ENCODE results near the gene SLCO6A1.

Gene SLCO6A1

DNA sequence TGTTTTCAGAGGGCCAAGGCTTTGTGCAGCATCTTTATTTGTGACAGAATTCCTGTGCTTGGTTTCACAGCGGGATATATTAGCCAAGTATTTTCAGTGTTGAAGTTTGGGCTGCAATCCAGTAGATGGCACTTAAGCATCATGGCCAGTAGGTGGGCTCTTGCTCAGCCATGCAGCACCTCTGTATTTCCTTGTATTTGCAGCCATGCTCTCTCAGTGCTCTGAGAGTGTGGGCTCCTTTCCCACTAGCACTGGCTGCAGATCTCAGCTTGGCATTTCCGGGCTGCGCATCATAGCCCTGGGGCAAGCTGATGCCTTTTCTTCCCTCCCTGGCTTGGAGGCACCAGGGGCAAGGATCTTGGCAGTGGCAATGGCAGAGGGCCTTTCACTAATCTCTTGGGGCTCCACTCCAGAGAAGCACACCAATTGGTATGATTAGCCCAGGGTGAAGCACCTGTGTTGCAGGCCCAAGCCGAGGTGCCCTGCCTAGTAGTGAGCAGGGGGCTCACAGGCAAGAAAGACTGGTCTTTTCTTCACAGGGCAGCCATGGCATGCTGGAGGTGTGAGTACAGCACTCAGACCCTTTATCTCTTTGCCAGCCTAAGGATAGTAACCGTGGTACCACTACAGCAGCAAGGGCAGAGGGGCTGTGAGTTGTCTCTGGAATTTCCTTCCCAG is 48.3 kb downstream of the SLCO6A1 start:
- DNase-seq = no peak

DNA sequence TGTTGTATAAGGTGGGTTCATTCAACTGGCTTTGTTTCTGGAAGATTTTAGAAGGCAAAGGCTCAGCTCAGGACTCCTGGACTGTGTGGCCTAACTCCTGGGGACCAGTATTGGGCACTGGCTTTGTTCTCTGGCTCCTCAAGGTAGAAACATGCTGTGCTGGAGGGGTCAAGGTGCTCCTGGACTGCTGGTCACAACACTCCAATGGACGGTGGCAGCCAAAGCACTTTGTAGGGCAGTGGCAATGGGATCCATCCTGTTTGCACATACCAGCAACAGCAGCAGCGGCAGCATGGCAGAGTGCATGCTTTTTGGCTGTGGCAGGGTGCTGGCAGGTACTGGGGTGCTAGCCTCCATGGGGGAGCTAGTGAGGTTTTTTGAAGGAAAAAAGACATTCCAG is 65.3 kb downstream of the SLCO6A1 start:
- no peak for DNase-seq

DNA sequence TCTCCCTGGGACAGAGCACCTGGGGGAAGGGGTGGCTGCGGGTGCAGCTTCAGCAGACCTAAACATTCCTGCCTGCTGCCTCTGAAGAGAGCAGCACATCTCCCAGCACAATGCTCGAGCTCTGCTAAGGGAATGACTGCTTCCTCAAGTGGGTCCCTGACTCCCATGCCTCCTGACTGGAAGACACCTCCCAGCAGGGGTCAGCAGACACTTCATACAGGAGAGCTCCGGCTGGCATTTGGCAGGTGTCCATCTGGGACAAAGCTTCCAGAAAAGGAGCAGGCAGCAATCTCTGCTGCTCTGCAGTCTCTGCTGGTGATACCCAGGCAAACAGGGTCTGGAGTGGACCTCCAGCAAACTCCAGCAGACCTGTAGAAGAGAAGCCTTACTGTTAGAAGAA is 77.2 kb downstream of the SLCO6A1 start:
- DNase-seq = no peak

DNA sequence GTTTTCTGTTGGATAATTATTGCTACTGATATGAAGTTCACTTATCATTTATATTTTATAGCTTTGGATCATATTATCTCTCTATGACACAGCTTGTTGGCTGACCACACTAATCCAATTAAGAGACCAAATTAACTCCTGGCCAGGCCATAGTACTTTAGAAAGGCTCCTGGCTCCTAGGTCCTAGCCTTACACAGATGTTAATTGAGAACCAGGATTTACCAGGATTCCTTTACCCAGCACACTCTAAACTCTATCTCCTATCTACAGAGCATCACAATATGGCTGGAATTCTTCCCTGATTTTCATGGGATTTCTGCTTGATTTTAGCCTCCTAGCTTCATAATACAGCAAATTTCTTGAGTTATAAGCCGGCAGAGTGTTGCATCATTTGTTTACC is 80.3 kb downstream of the SLCO6A1 start:
- DNase-seq = no peak

DNA sequence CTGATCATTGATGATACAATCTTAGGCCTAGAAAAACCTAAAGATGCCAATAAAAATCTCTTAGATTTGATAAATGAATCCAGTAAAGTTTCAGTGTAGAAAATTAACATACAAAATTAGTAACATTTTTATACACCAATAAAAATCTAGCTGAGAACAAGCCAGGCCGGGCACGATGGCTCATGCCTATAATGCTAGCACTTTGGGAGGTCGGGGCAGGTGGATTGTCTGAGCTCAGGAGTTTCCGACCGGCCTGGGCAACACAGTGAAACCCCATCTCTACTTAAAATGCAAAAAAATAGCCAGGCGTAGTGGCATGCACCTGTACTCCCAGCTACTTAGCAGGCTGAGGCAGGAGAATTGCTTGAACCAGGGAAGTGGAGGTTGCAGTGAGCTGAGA is 84.4 kb downstream of the SLCO6A1 start:
- DNase-seq = no peak

DNA sequence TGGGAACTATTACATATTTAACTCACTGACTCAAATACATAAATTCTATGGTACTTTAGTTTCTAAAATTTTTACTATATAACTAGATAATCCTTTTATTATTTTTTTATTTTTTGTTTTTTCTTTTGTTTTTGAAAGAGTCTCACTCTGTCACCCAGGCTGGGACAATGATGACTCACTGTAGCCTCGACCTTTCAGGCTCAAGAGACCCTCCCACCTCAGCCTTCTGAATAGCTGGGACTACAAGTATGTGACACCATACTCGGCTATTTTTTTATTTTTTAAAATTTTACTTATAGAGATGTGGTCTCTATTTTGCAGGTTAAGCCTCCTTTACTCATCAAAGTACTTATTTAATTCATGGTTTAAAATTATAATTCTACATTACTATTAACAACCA is 110.6 kb downstream of the SLCO6A1 start:
- DNase-seq = no peak

DNA sequence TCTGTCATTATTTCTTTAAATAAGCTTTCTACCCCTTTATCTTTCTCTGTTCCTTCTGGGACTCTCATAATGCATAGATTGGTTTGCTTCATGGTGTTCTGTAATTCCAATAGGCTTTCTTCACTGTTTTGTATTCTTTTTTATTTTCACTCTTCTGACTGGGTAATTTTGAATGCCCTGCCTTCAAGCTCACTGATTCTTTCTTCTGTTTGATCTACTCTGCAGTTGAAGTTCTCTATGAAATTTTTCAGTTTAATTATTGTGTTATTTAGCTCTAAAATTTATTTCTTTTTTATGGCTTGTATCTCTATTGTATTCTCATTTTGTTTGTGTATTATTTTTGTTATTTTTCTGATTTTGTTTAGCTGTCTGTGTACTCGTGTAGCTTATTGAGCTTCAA is 113.4 kb downstream of the SLCO6A1 start:
- no peak for DNase-seq

DNA sequence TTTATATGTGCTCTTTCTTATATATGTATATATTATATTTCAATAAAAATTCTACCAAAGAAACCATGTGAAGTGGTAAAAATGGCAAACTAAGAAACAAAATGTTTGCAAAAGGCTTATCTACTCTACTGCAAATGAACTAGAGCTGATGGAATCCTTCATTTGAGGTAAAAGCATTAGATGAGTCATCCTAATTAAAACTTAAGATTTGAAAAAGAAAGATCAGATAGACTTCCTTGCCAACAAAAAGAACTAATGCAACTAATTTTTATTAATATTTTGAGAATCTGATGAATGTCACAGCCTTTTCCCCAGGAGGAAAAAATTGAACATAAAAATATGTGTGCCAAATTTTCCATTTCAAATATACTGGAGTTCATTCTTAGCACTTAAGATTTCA is 118.6 kb downstream of the SLCO6A1 start:
- no peak for DNase-seq

DNA sequence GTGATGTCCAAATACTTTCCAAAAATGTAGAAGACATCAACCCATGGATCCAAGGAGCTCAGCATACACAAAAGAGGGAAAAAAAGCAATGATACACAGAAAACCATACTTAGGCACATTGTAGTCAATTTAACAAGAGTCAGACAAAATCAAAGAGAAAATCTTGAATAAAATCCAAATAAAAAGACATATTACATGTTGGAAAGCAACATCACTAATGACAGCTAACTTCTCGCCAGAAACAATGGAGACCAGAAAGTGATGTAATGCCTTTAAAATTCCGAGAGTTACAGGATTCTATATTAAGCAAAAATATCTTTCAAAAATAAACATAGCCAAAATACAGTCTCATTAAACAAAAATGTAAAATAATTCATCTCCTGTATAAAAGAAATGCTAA is 122.9 kb downstream of the SLCO6A1 start:
- DNase-seq = no peak

DNA sequence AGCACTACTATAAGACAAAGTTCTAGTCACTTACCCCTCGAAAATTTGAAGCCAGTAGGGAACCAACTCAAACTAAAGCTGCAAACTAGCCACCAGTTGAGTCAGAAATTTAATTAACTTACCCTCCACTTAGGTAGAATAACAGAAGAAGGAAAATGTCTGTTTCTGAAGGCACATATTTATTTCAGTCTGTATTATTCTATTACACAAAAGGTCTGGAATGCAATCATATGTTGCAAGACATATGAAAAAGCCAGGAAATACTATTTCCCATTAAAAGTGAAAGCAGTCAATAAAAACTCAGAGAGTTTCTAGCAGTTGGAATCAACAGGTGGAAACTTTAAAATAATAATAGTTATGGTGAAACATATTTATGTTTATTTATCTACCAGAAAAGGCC is 123.5 kb downstream of the SLCO6A1 start:
- no peak for DNase-seq

DNA sequence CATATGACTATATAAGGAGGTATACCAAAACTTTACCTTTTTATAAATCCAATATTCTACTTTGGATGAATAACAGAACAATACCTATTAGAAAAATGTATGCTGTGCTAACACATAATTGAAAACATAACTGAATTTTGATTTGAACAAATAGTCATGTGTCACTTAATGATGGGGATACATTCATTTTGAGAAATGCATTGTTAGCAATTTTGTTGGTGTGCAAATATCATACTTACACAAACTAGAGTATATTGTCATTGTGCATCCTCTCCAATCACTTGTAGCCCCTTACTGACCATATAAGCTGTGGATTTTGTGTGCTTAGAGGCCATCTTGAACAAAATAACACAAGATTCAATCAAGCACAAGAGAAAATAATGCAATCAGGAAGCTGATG is 130.4 kb downstream of the SLCO6A1 start:
- no peak for DNase-seq

DNA sequence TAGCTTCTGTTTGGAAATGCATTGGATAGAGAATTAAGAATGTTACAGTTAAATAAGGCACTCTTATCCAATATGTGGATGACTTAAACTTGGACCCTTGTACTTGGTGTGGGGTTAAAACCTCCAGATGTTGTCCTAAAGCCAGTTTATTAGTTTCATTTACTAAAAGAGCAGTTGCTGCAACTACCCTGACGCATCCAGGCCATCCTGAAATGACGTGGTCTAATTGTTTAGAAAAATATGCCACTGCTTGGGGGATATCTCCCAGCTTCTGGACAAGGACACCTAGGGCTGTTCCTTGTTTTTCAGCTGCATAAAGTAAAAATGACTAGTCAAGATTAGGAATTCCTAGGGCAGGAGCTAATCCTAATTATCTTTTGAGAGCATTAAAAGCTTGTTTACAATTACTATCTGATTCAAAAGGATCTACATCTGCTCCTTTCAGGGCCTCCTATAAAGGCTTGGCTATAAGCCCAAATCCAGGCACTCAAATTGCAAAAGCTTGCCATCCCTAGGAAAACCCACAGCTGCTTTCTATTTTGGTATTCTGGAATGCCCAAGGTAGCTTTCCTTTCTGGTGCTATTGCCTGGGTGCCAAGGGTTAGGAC is 157.0 kb downstream of the SLCO6A1 start:
- no peak for DNase-seq

DNA sequence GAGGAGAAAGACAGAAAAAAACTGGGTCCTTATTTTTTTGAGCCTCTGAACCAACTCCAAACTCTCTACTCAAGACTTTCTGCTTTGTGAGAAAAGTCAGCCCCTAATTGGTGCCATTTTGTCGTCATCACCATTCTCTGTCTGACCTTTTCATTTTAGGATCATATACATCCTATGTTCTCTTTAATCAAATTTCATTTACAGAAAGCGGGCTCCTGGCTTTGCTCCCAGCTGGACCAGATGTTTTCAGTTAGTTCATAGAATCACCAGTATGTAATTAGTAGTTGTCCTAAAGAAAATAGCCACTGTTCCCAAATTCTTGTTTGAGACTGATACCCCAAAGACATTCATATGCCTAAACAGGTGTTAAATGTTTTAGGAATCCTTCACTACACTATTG is 174.1 kb downstream of the SLCO6A1 start:
- DNase-seq = no peak

Data from effector CD8-positive, alpha-beta T cell (primary cell).